ENCODE measurements around the gene RFX4.

- no peak for TF ChIP-seq CTCF (conservative IDR thresholded peaks at IDR 0.05; ENCODE audit: low read depth, low read length)
- no peak for TF ChIP-seq EZH2 (IDR thresholded peaks at IDR 0.05; ENCODE audit: borderline replicate concordance, low read depth, low read length, poor library complexity, severe bottlenecking)
These were observed 65.9 kb downstream of the RFX4 start for GRCh38 chr12:106648736-106649135.

All from A673 (cell line).